Measurements from ENCODE around the gene BRF1. TPM values are rescaled to one million over a fixed set of nuclear protein-coding genes. Genes with fewer than 3 reads are reported as not detected.
A peak's percentile ranks its signal among the peaks of the same experiment; 100 is the strongest.

BRF1 gene
- total RNA-seq, 4 donors from 2014 or later, result 44.5 to 99.6 (median 56.2) TPM

DNA sequence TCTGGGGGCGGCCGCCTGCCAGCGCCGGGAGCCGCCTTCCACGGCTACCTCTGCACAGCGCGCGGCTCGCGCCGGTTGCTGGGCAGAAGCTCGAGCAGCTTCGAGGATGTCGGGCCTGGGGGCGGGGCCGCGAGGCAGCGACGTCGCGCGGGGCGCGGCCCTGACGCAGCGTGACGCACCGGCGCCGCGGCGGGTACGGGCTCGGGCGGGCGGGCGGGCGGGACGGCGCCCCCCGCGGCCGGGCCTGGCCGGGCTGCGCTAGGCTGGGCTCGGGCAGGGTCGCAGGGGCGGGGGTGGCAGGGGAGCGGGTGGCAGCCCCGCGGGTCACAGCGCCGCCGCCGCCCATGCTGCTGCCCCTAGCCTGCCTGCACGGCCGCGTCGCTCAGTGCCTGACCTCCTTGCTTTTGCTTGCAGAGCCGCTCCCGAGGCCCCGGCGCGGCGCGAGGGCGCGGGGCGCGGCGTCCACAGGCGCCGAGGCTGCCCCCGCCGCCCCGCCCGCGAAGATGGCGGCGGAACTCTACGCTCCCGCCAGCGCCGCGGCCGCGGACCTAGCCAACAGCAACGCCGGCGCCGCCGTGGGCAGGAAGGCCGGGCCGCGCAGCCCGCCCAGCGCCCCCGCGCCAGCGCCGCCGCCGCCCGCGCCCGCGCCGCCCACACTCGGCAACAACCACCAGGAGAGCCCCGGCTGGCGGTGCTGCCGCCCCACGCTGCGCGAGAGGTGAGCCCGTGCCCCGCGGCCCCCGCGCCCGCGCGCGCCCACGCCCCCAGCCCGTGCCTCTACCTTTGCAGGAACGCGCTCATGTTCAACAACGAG, 52.2 kb downstream of the BRF1 start, which contains the start of gene BTBD6:
Gene BTBD6, plus strand, starts transcription at position 166 of the 814 bp plus-strand sequence. Its CDS starts 179 bp downstream, at position 345.
- TF ChIP-seq, protein P1, sequence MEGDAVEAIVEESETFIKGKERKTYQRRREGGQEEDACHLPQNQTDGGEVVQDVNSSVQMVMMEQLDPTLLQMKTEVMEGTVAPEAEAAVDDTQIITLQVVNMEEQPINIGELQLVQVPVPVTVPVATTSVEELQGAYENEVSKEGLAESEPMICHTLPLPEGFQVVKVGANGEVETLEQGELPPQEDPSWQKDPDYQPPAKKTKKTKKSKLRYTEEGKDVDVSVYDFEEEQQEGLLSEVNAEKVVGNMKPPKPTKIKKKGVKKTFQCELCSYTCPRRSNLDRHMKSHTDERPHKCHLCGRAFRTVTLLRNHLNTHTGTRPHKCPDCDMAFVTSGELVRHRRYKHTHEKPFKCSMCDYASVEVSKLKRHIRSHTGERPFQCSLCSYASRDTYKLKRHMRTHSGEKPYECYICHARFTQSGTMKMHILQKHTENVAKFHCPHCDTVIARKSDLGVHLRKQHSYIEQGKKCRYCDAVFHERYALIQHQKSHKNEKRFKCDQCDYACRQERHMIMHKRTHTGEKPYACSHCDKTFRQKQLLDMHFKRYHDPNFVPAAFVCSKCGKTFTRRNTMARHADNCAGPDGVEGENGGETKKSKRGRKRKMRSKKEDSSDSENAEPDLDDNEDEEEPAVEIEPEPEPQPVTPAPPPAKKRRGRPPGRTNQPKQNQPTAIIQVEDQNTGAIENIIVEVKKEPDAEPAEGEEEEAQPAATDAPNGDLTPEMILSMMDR (IDR thresholded peaks at IDR 0.05), result peak in 1 of 6 experiments; percentile 13
- TF ChIP-seq POLR2A (IDR thresholded peaks at IDR 0.05), result peak in 1 of 2 donors; percentile 52
- intact Hi-C loops (cut with DNase I), result no loop called here
- H3K27me3 ChIP-seq, result no peaks in the 10 kb centered on the region
- H3K9me3 ChIP-seq, result no peaks in the 10 kb centered on the region
- peak within 1 kb of the TSS in 2 of 3 donors; percentile 21 to 34 for H3K4me3 ChIP-seq (replicated peaks in 1 of 3)
- H3K27ac ChIP-seq, result peak within 1 kb of the TSS in 2 of 3 donors; percentile 59 to 75
- 0% methylated on average over 1 to 3 of the region's 130 CpGs for WGBS, 2 donors
- DNase-seq, result peak; percentile 87 to 88
- peaks cover 4 to 6% of the 10 kb centered on the region in 2 donors for H3K36me3 ChIP-seq
- peaks cover 11 to 14% of the 10 kb centered on the region in 2 donors for H3K4me1 ChIP-seq

DNA sequence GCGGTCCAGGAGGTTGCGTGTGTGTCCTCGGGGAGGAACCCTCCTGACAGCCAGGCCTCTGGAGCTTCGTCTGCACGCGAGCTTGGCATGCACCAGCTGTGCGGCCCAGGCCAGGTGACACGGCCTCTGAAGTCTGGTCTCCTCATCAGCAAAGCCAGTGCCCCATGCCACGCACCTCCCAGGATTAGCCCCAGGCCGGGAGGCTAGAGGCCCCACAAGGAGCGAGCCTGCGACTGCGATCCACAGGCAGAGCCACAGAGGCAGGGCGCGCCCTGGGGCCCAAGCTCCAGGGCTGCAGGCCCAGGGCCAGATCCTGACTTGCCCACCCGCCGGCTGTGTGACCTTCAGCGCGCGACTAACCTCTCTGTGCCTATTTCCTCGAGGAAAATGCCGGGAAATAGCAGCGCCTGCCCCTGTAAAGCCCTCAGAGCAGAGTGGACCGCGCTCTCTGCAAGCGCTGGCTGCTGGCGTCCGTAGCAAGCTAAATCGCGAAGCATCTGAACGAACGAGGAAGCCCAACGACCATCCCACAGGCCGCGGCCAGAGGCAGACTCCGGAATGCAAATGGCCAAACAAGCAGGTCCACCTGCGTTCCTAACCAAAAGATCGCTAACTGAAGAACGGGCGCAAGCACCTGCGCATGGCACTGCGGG, 53.0 kb downstream of the BRF1 start:
- H3K9me3 ChIP-seq, result no peaks in the 10 kb centered on the region
- H3K27ac ChIP-seq, result peak overlapping the region in 2 of 3 donors; percentile 43 to 75
- no peak for TF ChIP-seq POLR2A (IDR thresholded peaks at IDR 0.05)
- TF ChIP-seq, protein P1 (IDR thresholded peaks at IDR 0.05), result no peak
- peak in 1 of 2 donors; percentile 19 for DNase-seq
- peak overlapping the region in 2 of 3 donors; percentile 21 to 33 for H3K4me3 ChIP-seq (replicated peaks in 1 of 3)
- intact Hi-C loops (cut with DNase I), result no loop called here
- H3K27me3 ChIP-seq, result no peaks in the 10 kb centered on the region
- H3K4me1 ChIP-seq, result peaks cover 11 to 14% of the 10 kb centered on the region in 2 donors
- 38 to 40% methylated on average over 30 to 31 of the region's 42 CpGs for WGBS, 2 donors
- H3K36me3 ChIP-seq, result peaks cover 4 to 6% of the 10 kb centered on the region in 2 donors

DNA sequence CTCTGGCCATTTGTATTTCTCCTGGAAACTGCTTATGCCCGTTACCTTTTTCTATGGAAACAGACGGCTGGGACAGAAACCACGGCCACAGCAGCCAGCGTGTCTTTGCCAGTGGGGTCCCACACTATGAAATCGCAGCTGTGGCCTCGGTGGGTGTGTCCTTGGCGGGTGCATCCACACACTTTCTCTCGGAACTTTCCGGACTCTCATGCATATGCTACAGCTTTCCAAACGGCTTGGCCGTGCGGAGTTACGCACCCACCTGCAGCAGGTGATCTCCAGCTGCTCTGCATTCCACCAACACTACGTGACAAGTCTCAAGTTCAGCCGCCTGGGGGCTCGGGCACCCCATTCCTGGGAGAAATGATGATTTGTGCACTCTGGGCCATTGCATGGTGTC, 53.8 kb downstream of the BRF1 start:
- WGBS, 2 donors, result 91 to 98% methylated on average over 16 of the region's 16 CpGs
- Histone ChIP-seq H3K4me1 (peaks cover 11 to 14% of the 10 kb centered on the region in 2 donors), H3K9me3 (no peaks in the 10 kb centered on the region), H3K4me3 (replicated peaks in 1 of 3) (no peak overlapping the region), H3K36me3 (peaks cover 4 to 6% of the 10 kb centered on the region in 2 donors), H3K27me3 (no peaks in the 10 kb centered on the region), H3K27ac (no peak overlapping the region)
- DNase-seq, result no peak
- no peak for TF ChIP-seq POLR2A (IDR thresholded peaks at IDR 0.05)
- TF ChIP-seq, protein P1 (IDR thresholded peaks at IDR 0.05), result no peak
- intact Hi-C loops (cut with DNase I), result no loop called here

DNA sequence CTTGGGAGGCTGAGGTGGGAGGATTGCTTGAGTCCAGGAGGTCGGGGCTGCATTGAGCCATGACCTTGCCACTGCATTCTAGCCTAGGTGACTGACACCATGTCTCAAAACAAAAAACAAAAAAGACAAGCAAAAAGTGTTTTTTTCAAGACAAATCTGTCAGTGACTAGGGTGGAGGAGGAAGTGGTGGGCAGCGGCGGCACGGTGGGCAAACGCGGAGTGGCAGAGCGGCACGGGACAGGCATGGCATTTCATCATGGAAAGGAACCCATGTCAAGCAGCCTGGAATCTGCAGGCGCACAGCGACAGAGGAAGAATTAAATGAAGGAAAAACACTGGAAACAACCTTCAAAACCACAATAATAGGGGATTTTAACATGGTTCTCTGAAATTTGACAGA, 56.5 kb downstream of the BRF1 start:
- DNase-seq, result no peak
- Histone ChIP-seq H3K4me1 (peaks cover 10 to 12% of the 10 kb centered on the region in 2 donors), H3K4me3 (replicated peaks in 1 of 3) (no peak overlapping the region), H3K9me3 (no peaks in the 10 kb centered on the region), H3K27ac (no peak overlapping the region), H3K27me3 (no peaks in the 10 kb centered on the region), H3K36me3 (no peaks in the 10 kb centered on the region)
- intact Hi-C loops (cut with DNase I), result no loop called here
- TF ChIP-seq POLR2A (IDR thresholded peaks at IDR 0.05), result no peak
- TF ChIP-seq, protein P1 (IDR thresholded peaks at IDR 0.05), result no peak
- WGBS, 2 donors, result 86 to 89% methylated on average over 10 of the region's 10 CpGs

Data from thyroid gland (tissue), 4 donors.